H1 (cell line): ENCODE data around the gene STXBP2. TPM values are rescaled to one million over a fixed set of nuclear protein-coding genes. Genes with fewer than 3 reads are reported as not detected.

Source experiments
- ASH2L ChIP-seq: fragments of 200-600, 300-600 bp; sonication (generic); IDR thresholded peaks from one replicate; pipeline ENCODE4 v1.7.1; 2017; ENCODE audit warnings: low read length
- BRCA1 ChIP-seq: IDR thresholded peaks from 2 replicates; pipeline ENCODE4 v1.6.1; 2012; ENCODE audit warnings: low read depth, low read length, improper control_type of control experiment
- CHD7 ChIP-seq: fragments of 300-600 bp; sonication (generic); IDR thresholded peaks from 2 replicates; pipeline ENCODE4 v1.7.1; 2012; ENCODE audit warnings: low read length, moderate library complexity, mild to moderate bottlenecking, inconsistent platforms; ENCODE audit not compliant: insufficient replicate concordance
- EGR1 ChIP-seq: IDR thresholded peaks from 2 replicates; pipeline ENCODE4 v1.6.1; 2011; ENCODE audit warnings: low read depth, low read length, borderline replicate concordance
- EP300 ChIP-seq, 2 experiments: IDR thresholded peaks; 1 replicate in 1 of 2; 2 replicates in 1 of 2; pipeline ENCODE4 v1.6.1; 2011 to 2012; ENCODE audit warnings: low read depth in 2 of 2, low read length in 2 of 2, mild to moderate bottlenecking in 2 of 2, borderline replicate concordance in 1 of 2, inconsistent platforms in 1 of 2, moderate library complexity in 1 of 2
- GABPA ChIP-seq: IDR thresholded peaks from 2 replicates; pipeline ENCODE4 v1.6.1; 2011; ENCODE audit warnings: mild to moderate bottlenecking, low read length, moderate library complexity, borderline replicate concordance; ENCODE audit not compliant: insufficient read depth
- KDM1A ChIP-seq: fragments of 200-600, 300-600 bp; sonication (generic); IDR thresholded peaks from 2 replicates; pipeline ENCODE4 v1.7.1; 2016; ENCODE audit warnings: mild to moderate bottlenecking, low read length, borderline replicate concordance
- KDM5A ChIP-seq: fragments of 200-600 bp; IDR thresholded peaks from 2 replicates; pipeline ENCODE4 v1.7.1; 2012; ENCODE audit warnings: mild to moderate bottlenecking, low read length, inconsistent platforms, mixed read lengths
- POU5F1 ChIP-seq: IDR thresholded peaks from 2 replicates; pipeline ENCODE4 v1.6.1; 2011; ENCODE audit warnings: low read depth, mild to moderate bottlenecking, low read length, moderate library complexity
- RAD21 ChIP-seq, 2 experiments: IDR thresholded peaks in 1 of 2; conservative IDR thresholded peaks in 1 of 2; 2 replicates each; pipeline ENCODE4 v1.6.1; 2011; ENCODE audit warnings: low read depth in 2 of 2, low read length in 2 of 2, improper control_type of control experiment in 1 of 2, inconsistent platforms in 1 of 2, mild to moderate bottlenecking in 1 of 2, moderate library complexity in 1 of 2
- SAP30 ChIP-seq: fragments of 300-600 bp; sonication (generic); IDR thresholded peaks from 2 replicates; pipeline ENCODE4 v1.7.1; 2012; ENCODE audit warnings: low read length, moderate library complexity, mild to moderate bottlenecking, inconsistent platforms; ENCODE audit not compliant: insufficient read depth, insufficient replicate concordance
- SIRT6 ChIP-seq: IDR thresholded peaks from one replicate; pipeline ENCODE4 v1.7.1; 2012; ENCODE audit warnings: low read length, inconsistent platforms
- polyA plus RNA-seq, 7 experiments: library from polyadenylated mRNA; depleted of rRNA in 3 of 7; stranded (reverse) in 5 of 7; unstranded in 2 of 7; fragments of >200 nt in 5 of 7; fragments of 200-250 nt in 2 of 7; gene quantifications; 1 replicate in 5 of 7; 2 replicates in 1 of 7; 4 replicates in 1 of 7; pipeline versions ENCODE4 v1.2.1 to v1.2.3, GENCODE V29; 2011 to 2013; ENCODE audit warnings: missing spikeins in 2 of 7, mixed read lengths in 2 of 7
- total RNA-seq: library from RNA; stranded (reverse); fragmentation: NEBNext Ultra II Directional; extraction: Animal tissue kit (Norgen Biotek cat#: 25700); gene quantifications from 2 replicates; pipeline ENCODE4 v1.2.1, GENCODE V29; 2021

STXBP2 gene
- total and polyA plus RNA-seq, 2 of the 8 experiments (the other 6 are each of a cell fraction or from before 2014, with no cell fraction given) = 52.9 to 53.8 TPM

- TF ChIP-seq CHD7 (no peak), GABPA (no peak), SAP30 (no peak), KDM5A (no peak), EGR1 (no peak), POU5F1 (no peak), KDM1A (no peak), SIRT6 (no peak), BRCA1 (no peak), ASH2L (no peak), RAD21 (IDR thresholded peaks at IDR 0.05 in 1 of 2, conservative IDR thresholded peaks at IDR 0.05 in 1 of 2; ENCODE audit: low read depth in 2 of 2, low read length in 2 of 2) (no peak), EP300 (IDR thresholded peaks at IDR 0.05; ENCODE audit: borderline replicate concordance in 1 of 2, low read depth in 2 of 2, low read length in 2 of 2) (no peak)
- TF ChIP-seq, all 59 proteins: peak for 0
Observed at GRCh38 chr19:7606289-7606688, 30.6 kb upstream of the STXBP2 start (continued).
